SK-N-SH (cell line): ENCODE measurements around the gene TNFRSF11A. TPM values are rescaled to one million over a fixed set of nuclear protein-coding genes. Genes with fewer than 3 reads are reported as not detected.

Source experiments
- CTCF ChIA-PET: fragments of 300-600, 350-600 bp; formaldehyde crosslinking; extraction: SDS; loops from one replicate; lab custom pipeline; 2021; lab: Yijun Ruan, JAX
- POLR2A ChIA-PET: fragments of 350-600 bp; sonication (Branson Sonifier 250); formaldehyde crosslinking; extraction: SDS; loops from one replicate; lab custom pipeline; 2020; ENCODE audit warnings: antibody characterized with exemption, inconsistent platforms; lab: Yijun Ruan, JAX
- DNase-seq: peaks from one replicate; pipeline ENCODE4 v3.0.0; 2012
- H2AFZ ChIP-seq: fragments of 200-600 bp; sonication (generic); 2 replicates; pipeline ENCODE4 v1.8.1; 2016; ENCODE audit warnings: antibody characterized with exemption, mild to moderate bottlenecking, low read depth
- H3F3A ChIP-seq: fragments of 200-600 bp; sonication (generic); replicated peaks from 2 replicates; pipeline ENCODE3; 2016; ENCODE audit warnings: antibody characterized with exemption, mild to moderate bottlenecking; ENCODE audit not compliant: insufficient read depth
- H3K27ac ChIP-seq, 2 experiments: fragments of 200-500 bp in 1 of 2; fragments of 200-600 bp in 1 of 2; sonication (Bioruptor generic) in 1 of 2; sonication (generic), shearing (Covaris generic) in 1 of 2; 2 replicates each; pipeline versions ENCODE4 v1.5.1 to v1.6.1; 2014 to 2016; ENCODE audit warnings: low read depth in 2 of 2, inconsistent platforms in 1 of 2, low read length in 1 of 2, mild to moderate bottlenecking in 1 of 2, mixed read lengths in 1 of 2
- H3K27me3 ChIP-seq: fragments of 200-600 bp; sonication (generic), shearing (Covaris generic); 2 replicates; pipeline ENCODE4 v1.6.1; 2016; ENCODE audit warnings: mixed run types; ENCODE audit not compliant: insufficient read depth
- H3K36me3 ChIP-seq, 2 experiments: fragments of 200-500 bp in 1 of 2; fragments of 200-600 bp in 1 of 2; sonication (Bioruptor generic) in 1 of 2; sonication (generic) in 1 of 2; replicated peaks in 1 of 2; 2 replicates each; pipeline versions ENCODE3 to v1.5.1; 2014 to 2016; ENCODE audit warnings: low read length in 1 of 2, mild to moderate bottlenecking in 1 of 2; ENCODE audit not compliant: insufficient read depth in 2 of 2, control insufficient read depth in 1 of 2
- H3K4me1 ChIP-seq, 2 experiments: fragments of 200-500 bp in 1 of 2; fragments of 200-600 bp in 1 of 2; sonication (Bioruptor generic) in 1 of 2; sonication (generic), shearing (Covaris generic) in 1 of 2; 2 replicates each; pipeline versions ENCODE4 v1.5.1 to v1.6.1; 2014 to 2016; ENCODE audit warnings: low read depth in 1 of 2, low read length in 1 of 2, mixed run types in 1 of 2; ENCODE audit not compliant: insufficient read depth in 2 of 2, control insufficient read depth in 1 of 2
- H3K4me2 ChIP-seq: fragments of 200-600 bp; sonication (generic), shearing (Covaris generic); 2 replicates; pipeline ENCODE4 v1.6.1; 2017; ENCODE audit warnings: mixed run types
- H3K4me3 ChIP-seq, 2 experiments: fragments of 200-500 bp in 1 of 2; fragments of 200-600 bp in 1 of 2; sonication (Bioruptor generic) in 1 of 2; sonication (generic), shearing (Covaris generic) in 1 of 2; 2 replicates each; pipeline versions ENCODE4 v1.5.1 to v1.8.1; 2014 to 2016; ENCODE audit warnings: low read depth in 2 of 2, inconsistent platforms in 1 of 2, low read length in 1 of 2, mild to moderate bottlenecking in 1 of 2, mixed read lengths in 1 of 2, moderate library complexity in 1 of 2
- H3K79me2 ChIP-seq: fragments of 200-600 bp; sonication (generic); 2 replicates; pipeline ENCODE4 v1.8.1; 2017; ENCODE audit warnings: mild to moderate bottlenecking; ENCODE audit not compliant: insufficient read depth
- H3K9ac ChIP-seq: fragments of 200-600 bp; sonication (generic); 2 replicates; pipeline ENCODE4 v1.6.1; 2017; ENCODE audit warnings: mixed run types
- H3K9me2 ChIP-seq: fragments of 200-600 bp; sonication (generic); 2 replicates; pipeline ENCODE4 v1.6.1; 2017; ENCODE audit warnings: mixed run types
- H3K9me3 ChIP-seq: fragments of 200-600 bp; sonication (generic); 2 replicates; pipeline ENCODE4 v1.6.1; 2017; ENCODE audit warnings: mixed run types, mild to moderate bottlenecking, moderate library complexity
- H4K20me1 ChIP-seq: fragments of 200-600 bp; sonication (generic); 2 replicates; pipeline ENCODE4 v1.6.1; 2017; ENCODE audit warnings: mild to moderate bottlenecking, mixed run types; ENCODE audit not compliant: insufficient read depth
- EP300 ChIP-seq, 2 experiments: IDR thresholded peaks; 2 replicates each; pipeline versions ENCODE4 v1.4.0 to v1.6.1; 2012; ENCODE audit warnings: borderline replicate concordance in 1 of 2, low read depth in 1 of 2, low read length in 1 of 2
- EZH2phosphoT487 ChIP-seq: fragments of 200-600 bp; sonication (generic); IDR thresholded peaks from 2 replicates; pipeline ENCODE4 v1.6.1; 2017; ENCODE audit warnings: low read depth, mixed run types, mild to moderate bottlenecking, antibody characterized with exemption, moderate library complexity, borderline replicate concordance
- FOSL2 ChIP-seq: IDR thresholded peaks from 2 replicates; pipeline ENCODE4 v1.4.0; 2012; ENCODE audit warnings: low read depth, mild to moderate bottlenecking, moderate library complexity, borderline replicate concordance
- FOXM1 ChIP-seq: IDR thresholded peaks from 2 replicates; pipeline ENCODE4 v1.4.0; 2012; ENCODE audit warnings: low read depth, mild to moderate bottlenecking
- GATA2 ChIP-seq: sonication (generic); formaldehyde crosslinking; IDR thresholded peaks from 2 replicates; pipeline ENCODE4 v1.5.0; 2020; ENCODE audit warnings: mild to moderate bottlenecking, missing genetic modification reagents
- NFIC ChIP-seq: IDR thresholded peaks from 2 replicates; pipeline ENCODE4 v1.4.0; 2012; ENCODE audit warnings: borderline replicate concordance
- NRF1 ChIP-seq: IDR thresholded peaks from 2 replicates; pipeline ENCODE4 v1.6.1; 2012; ENCODE audit warnings: low read depth, mild to moderate bottlenecking, low read length
- PBX3 ChIP-seq: IDR thresholded peaks from 2 replicates; pipeline ENCODE4; 2012
- RAD21 ChIP-seq: IDR thresholded peaks from 2 replicates; pipeline ENCODE4 v1.6.1; 2012; ENCODE audit warnings: mild to moderate bottlenecking, low read length
- RCOR1 ChIP-seq: fragments of 150-350 bp; IDR thresholded peaks from 2 replicates; pipeline ENCODE4 v1.6.1; 2017; ENCODE audit warnings: antibody characterized with exemption, low read length
- RFX5 ChIP-seq: IDR thresholded peaks from 2 replicates; pipeline ENCODE4 v1.6.1; 2012; ENCODE audit warnings: mild to moderate bottlenecking, improper control_type of control experiment, low read length
- SIN3A ChIP-seq: IDR thresholded peaks from 2 replicates; pipeline ENCODE4 v1.6.1; 2012; ENCODE audit warnings: low read depth, mild to moderate bottlenecking, low read length, moderate library complexity, borderline replicate concordance
- SMC3 ChIP-seq: IDR thresholded peaks from 2 replicates; pipeline ENCODE4 v1.6.1; 2012; ENCODE audit warnings: low read depth, low read length, improper control_type of control experiment
- TAF1 ChIP-seq: IDR thresholded peaks from 2 replicates; pipeline ENCODE4 v1.6.1; 2012; ENCODE audit warnings: low read depth, mild to moderate bottlenecking, low read length, moderate library complexity, borderline replicate concordance
- TCF12 ChIP-seq: IDR thresholded peaks from 2 replicates; pipeline ENCODE4 v1.4.0; 2012
- TEAD4 ChIP-seq: IDR thresholded peaks from 2 replicates; pipeline ENCODE4 v1.4.0; 2012; ENCODE audit warnings: mild to moderate bottlenecking, borderline replicate concordance; ENCODE audit not compliant: insufficient read depth
- USF1 ChIP-seq: IDR thresholded peaks from 2 replicates; pipeline ENCODE4 v1.4.0; 2012; ENCODE audit warnings: low read depth, borderline replicate concordance
- USF2 ChIP-seq: fragments of 150-350 bp; IDR thresholded peaks from 2 replicates; pipeline ENCODE4 v1.6.1; 2017; ENCODE audit warnings: antibody characterized with exemption, low read length, low read depth, borderline replicate concordance
- ZBTB33 ChIP-seq: IDR thresholded peaks from 2 replicates; pipeline ENCODE4 v1.4.0; 2012; ENCODE audit warnings: low read depth, borderline replicate concordance
- WGBS: methylation state at CpG from one replicate; pipeline ENCODE4 v1.1.6; 2017; ENCODE audit warnings: low lambda C conversion rate; 5-methylcytosine and 5-hydroxymethylcytosine counted together
- polyA plus RNA-seq, 3 experiments: library from polyadenylated mRNA; depleted of rRNA; stranded (reverse); fragments of >200 nt; gene quantifications; 2 replicates each; pipeline ENCODE4 v1.2.3, GENCODE V29; 2012

The TNFRSF11A gene
- polyA plus RNA-seq, 1 of the 3 experiments (the other 2 are of a cell fraction) = 5.1 TPM

- no peak overlapping the region for H3K4me3 ChIP-seq
- H3F3A ChIP-seq = no peaks in the 10 kb centered on the region
- TF ChIP-seq TEAD4 (no peak), GATA2 (CRISPR knock-in tag) (no peak), RFX5 (no peak), FOXM1 (no peak), NFIC (no peak), RCOR1 (no peak), NRF1 (no peak), ZBTB33 (no peak), TAF1 (no peak), EZH2phosphoT487 (no peak), RAD21 (no peak), FOSL2 (no peak), USF2 (no peak), SIN3A (no peak), SMC3 (no peak), EP300 (IDR thresholded peaks at IDR 0.05; ENCODE audit: borderline replicate concordance in 1 of 2, low read depth in 1 of 2, low read length in 1 of 2) (no peak), TCF12 (no peak), USF1 (no peak), PBX3 (no peak)
- H4K20me1 ChIP-seq = no peaks in the 10 kb centered on the region
- no peaks in the 10 kb centered on the region for H3K36me3 ChIP-seq
- no peak for DNase-seq
- H3K27ac ChIP-seq = no peak overlapping the region
- no peaks in the 10 kb centered on the region for H3K9me2 ChIP-seq
- no peak overlapping the region for H3K9ac ChIP-seq
- no peak overlapping the region for H3K4me2 ChIP-seq
- 34% methylated on average over 1 of the region's 1 CpG for WGBS
- no peaks in the 10 kb centered on the region for H3K4me1 ChIP-seq
- no peaks in the 10 kb centered on the region for H3K27me3 ChIP-seq
- no peak overlapping the region for H2AFZ ChIP-seq
- POLR2A ChIA-PET = no interaction called here
- H3K9me3 ChIP-seq = no peaks in the 10 kb centered on the region
- CTCF ChIA-PET = no interaction called here
- no peaks in the 10 kb centered on the region for H3K79me2 ChIP-seq
Observed at GRCh38 chr18:62384068-62384467, 59.0 kb downstream of the TNFRSF11A start.
